ENCODE results near the gene ZDHHC4.
A peak's percentile ranks its signal among the peaks of the same experiment; 100 is the strongest.

The ZDHHC4 gene

GRCh38 chr7:6577369-6578113, at the start of gene ZDHHC4:
TSS of gene ZDHHC4 (plus strand) at chr7:6577454. CDS start at chr7:6580562, 3,108 bp downstream.
- peak; percentile 95 for DNase-seq

GRCh38 chr7:6528401-6529130, 48.7 kb upstream of the ZDHHC4 start:
- no peak for DNase-seq

- DNase-seq, result no peak
These were observed 47.6 kb upstream of the ZDHHC4 start for GRCh38 chr7:6529643-6530042.

- peak; percentile 85 for DNase-seq
These were observed 46.4 kb upstream of the ZDHHC4 start for GRCh38 chr7:6530626-6531491.

GRCh38 chr7:6531492-6532279, 45.6 kb upstream of the ZDHHC4 start:
- no peak for DNase-seq

- no peak for DNase-seq
These were observed 44.7 kb upstream of the ZDHHC4 start for GRCh38 chr7:6532516-6532915.

- DNase-seq, result peak; percentile 73
These were observed 43.3 kb upstream of the ZDHHC4 start for GRCh38 chr7:6533893-6534495.

- peak; percentile 58 for DNase-seq
These were observed 40.7 kb upstream of the ZDHHC4 start for GRCh38 chr7:6536262-6537260.

- no peak for DNase-seq
These were observed 34.9 kb upstream of the ZDHHC4 start for GRCh38 chr7:6542368-6542767.

- no peak for DNase-seq
These were observed 31.7 kb upstream of the ZDHHC4 start for GRCh38 chr7:6545398-6546126.

GRCh38 chr7:6546498-6547251, 30.6 kb upstream of the ZDHHC4 start:
- no peak for DNase-seq

- DNase-seq, result no peak
These were observed 29.9 kb upstream of the ZDHHC4 start for GRCh38 chr7:6547400-6547799.

GRCh38 chr7:6551016-6551511, 26.2 kb upstream of the ZDHHC4 start, which contains the start of gene GRID2IP:
TSS of gene GRID2IP (minus strand) at chr7:6551461. CDS start at chr7:6551436, 25 bp downstream.
- DNase-seq, result no peak

GRCh38 chr7:6553448-6554044, 23.7 kb upstream of the ZDHHC4 start:
- no peak for DNase-seq

- DNase-seq, result no peak
These were observed 22.4 kb upstream of the ZDHHC4 start for GRCh38 chr7:6554848-6555247.

- DNase-seq, result no peak
These were observed 21.1 kb upstream of the ZDHHC4 start for GRCh38 chr7:6556196-6556595.

GRCh38 chr7:6558837-6559236, 18.4 kb upstream of the ZDHHC4 start:
- no peak for DNase-seq

GRCh38 chr7:6559896-6560295, 17.4 kb upstream of the ZDHHC4 start:
- no peak for DNase-seq

GRCh38 chr7:6562106-6562505, 15.1 kb upstream of the ZDHHC4 start:
- no peak for DNase-seq
